NB4 (cell line): Measurements from ENCODE around the gene TERT.

Source experiments
- DNase-seq: peaks from one replicate; pipeline ENCODE4 v3.0.0; 2010; ENCODE audit warnings: low read depth
- H3K4me3 ChIP-seq: one replicate; pipeline ENCODE4 v1.5.1; 2011; ENCODE audit warnings: mild to moderate bottlenecking, low read depth, low read length, moderate library complexity
- MYC ChIP-seq: IDR thresholded peaks from 2 replicates; pipeline ENCODE4 v1.6.1; 2011; ENCODE audit warnings: low read depth, low read length
- POLR2A ChIP-seq: IDR thresholded peaks from 2 replicates; pipeline ENCODE4 v1.6.1; 2011; ENCODE audit warnings: mild to moderate bottlenecking; ENCODE audit not compliant: insufficient read length; ENCODE audit errors: extremely low read depth
- TF ChIP-seq, protein P1 (sequence below): IDR thresholded peaks from one replicate; pipeline ENCODE4 v1.5.1; 2012; ENCODE audit warnings: low read depth, low read length
- TF ChIP-seq, protein P2 (sequence below): IDR thresholded peaks from 2 replicates; pipeline ENCODE4 v1.6.1; 2011; ENCODE audit warnings: low read depth, low read length

Gene TERT

DNA sequence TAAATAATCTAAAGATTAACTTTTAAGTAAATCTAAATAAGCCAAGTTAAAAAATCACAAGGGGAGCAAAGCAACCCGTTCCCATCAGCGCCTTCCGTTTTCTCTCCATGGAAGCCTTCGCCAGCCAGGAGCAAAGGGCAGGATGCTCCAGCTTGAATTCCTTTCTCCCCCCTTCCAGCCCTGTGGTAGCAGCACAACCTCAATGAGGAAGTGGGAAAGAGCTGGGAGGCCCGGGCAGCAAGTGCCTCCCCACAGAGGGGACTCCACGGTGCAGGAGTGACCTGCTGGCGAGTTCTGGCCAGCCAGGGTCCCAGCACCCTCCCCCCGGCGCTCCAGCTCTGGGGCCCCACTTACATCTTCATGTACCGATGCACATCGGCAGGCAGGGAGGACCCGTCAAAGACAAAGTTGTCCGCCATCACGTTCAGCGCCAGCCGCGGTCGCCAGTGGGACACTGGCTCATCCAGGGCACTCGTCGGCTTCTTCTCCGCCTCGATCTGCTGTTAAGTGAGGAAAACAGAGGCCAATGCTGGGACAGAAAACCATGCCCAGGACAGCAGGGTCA is 43.7 kb upstream of the TERT start:
- no peak for DNase-seq
- H3K4me3 ChIP-seq, result no peak overlapping the region
- TF ChIP-seq MYC (no peak), POLR2A (no peak)
- TF ChIP-seq, protein P1, sequence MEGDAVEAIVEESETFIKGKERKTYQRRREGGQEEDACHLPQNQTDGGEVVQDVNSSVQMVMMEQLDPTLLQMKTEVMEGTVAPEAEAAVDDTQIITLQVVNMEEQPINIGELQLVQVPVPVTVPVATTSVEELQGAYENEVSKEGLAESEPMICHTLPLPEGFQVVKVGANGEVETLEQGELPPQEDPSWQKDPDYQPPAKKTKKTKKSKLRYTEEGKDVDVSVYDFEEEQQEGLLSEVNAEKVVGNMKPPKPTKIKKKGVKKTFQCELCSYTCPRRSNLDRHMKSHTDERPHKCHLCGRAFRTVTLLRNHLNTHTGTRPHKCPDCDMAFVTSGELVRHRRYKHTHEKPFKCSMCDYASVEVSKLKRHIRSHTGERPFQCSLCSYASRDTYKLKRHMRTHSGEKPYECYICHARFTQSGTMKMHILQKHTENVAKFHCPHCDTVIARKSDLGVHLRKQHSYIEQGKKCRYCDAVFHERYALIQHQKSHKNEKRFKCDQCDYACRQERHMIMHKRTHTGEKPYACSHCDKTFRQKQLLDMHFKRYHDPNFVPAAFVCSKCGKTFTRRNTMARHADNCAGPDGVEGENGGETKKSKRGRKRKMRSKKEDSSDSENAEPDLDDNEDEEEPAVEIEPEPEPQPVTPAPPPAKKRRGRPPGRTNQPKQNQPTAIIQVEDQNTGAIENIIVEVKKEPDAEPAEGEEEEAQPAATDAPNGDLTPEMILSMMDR, result no peak
- TF ChIP-seq, protein P2, sequence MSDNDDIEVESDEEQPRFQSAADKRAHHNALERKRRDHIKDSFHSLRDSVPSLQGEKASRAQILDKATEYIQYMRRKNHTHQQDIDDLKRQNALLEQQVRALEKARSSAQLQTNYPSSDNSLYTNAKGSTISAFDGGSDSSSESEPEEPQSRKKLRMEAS, result no peak

DNA sequence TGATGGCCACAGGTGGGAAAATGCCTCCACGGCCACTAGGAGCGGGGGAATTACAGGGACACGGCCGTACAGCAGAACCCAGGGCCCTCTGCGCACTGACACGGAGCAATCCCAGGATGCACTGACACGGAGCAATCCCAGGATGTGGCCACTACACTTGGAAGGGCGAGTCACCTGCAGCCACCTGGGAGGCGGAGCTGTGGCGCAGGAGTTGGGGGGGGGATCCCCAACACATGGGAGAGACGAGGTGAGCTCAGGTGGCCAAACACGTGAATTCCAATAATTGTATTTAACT is 43.3 kb upstream of the TERT start:
- no peak overlapping the region for H3K4me3 ChIP-seq
- DNase-seq, result no peak
- TF ChIP-seq POLR2A, result no peak
- TF ChIP-seq MYC, result no peak
- TF ChIP-seq, protein P1, result no peak
- TF ChIP-seq, protein P2, result no peak

DNA sequence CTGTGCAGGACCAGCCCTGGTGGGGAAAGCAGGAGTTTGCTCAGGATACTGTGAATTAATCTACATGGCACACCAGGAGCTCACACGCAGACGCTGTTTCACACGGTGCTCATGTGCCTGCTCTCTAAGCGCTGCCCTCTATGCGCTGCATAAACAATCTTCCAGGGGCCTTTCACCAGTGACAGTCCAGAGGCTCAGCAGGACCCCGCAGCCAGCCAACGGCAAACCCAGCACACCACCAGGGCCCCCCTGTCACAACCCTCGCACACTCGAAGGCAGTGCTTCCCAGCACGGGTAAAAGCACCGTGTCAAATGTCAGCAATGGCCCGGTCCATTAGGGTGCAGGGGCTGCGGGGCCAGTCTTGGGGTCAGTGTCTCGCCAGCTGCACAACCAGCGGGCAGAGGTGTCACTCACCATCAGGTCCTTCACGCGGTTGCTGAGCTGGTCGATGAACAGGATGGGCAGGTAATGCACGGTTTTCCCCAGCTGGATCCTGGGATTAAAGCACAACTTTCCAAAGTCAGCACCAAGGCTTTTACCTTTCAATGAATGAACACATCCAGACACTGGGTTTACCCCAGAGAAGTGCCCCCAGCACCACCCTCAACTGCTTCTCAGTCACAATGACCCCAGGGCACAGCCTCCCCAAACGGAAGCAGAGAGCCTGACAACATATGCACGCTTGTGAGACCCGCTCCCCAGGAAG is 42.8 kb upstream of the TERT start:
- DNase-seq, result no peak
- TF ChIP-seq, protein P2, result no peak
- TF ChIP-seq, protein P1, result no peak
- TF ChIP-seq MYC, result no peak
- no peak for TF ChIP-seq POLR2A
- no peak overlapping the region for H3K4me3 ChIP-seq

DNA sequence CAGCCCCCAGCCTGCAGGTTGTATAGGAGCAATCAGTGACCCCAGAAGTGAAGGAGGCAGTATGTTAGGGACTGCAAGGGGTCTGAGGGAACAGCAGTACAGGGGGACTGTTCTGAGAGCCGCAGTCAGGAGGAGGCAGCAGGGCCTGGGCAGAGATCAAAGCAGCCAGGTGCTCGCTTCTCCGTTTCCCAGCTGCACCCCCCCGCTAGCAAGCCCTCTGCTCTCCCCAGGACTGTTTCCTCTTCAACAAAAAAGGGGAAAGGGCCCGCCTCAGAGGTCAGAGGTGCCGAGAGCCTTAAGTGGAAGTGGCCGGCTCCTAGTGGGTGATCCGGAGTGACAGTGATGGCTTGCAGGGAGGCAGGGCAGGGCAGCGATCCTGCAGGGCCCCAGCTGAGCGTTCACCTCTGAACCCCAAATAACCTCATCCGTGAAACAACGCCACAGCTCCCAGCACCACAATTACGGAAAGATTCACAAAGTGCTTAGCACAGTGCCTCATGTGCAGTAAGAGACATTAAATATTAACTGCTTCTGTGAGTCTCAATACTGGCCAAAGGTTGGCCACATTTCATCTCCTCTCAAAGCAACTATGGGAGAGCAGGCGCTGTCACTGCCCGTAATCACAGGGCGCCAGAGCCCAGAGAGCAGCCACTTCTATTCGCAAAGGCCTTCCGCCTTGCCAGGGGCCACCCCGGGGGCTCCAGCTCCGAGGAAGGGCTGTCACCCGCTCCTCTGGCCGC is 42.1 kb upstream of the TERT start:
- TF ChIP-seq, protein P2, result no peak
- TF ChIP-seq POLR2A (no peak), MYC (no peak)
- TF ChIP-seq, protein P1, result no peak
- DNase-seq, result no peak
- H3K4me3 ChIP-seq, result no peak overlapping the region

DNA sequence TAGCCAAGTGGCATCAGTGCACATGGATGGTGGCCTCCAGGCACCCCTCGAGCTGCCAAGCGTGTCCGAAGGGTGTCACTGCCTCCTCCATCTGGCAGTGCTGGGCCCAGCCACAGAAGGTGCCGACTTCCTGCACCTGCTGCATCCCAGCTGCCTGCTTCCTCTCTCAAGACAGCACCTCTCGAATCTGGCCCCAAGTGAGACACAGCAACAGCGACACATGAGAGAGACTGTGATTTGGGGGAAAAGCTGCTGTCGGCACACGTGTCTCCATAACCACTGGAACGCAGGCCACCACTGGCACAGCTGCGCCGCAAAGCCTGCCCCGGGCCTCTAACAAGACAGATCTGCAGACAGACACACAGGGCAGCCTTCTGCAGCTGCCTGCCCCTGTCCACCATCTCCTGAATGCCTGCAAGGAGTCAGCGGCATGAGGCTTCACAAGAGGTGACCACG is 41.3 kb upstream of the TERT start:
- no peak overlapping the region for H3K4me3 ChIP-seq
- DNase-seq, result no peak
- TF ChIP-seq, protein P1, result no peak
- TF ChIP-seq, protein P2, result no peak
- no peak for TF ChIP-seq POLR2A
- TF ChIP-seq MYC, result no peak
